Progenitor cell of endocrine pancreas (in vitro differentiated cells): ENCODE data around the gene KLHL22. TPM values are rescaled to one million over a fixed set of nuclear protein-coding genes. Genes with fewer than 3 reads are reported as not detected.

Experiments
- DNase-seq: peaks from one replicate; pipeline ENCODE4 v3.0.0; 2021; ENCODE audit warnings: low spot score; ENCODE audit not compliant: unreplicated experiment
- H3K27ac Mint-ChIP-seq: 2 replicates; pipeline ENCODE4 v1.8.0; 2021; ENCODE audit warnings: mild to moderate bottlenecking, moderate library complexity, mixed read lengths
- H3K27me3 Mint-ChIP-seq: 2 replicates; pipeline ENCODE4 v1.8.0; 2021; ENCODE audit warnings: mixed read lengths
- H3K36me3 Mint-ChIP-seq: 2 replicates; pipeline ENCODE4 v1.8.0; 2022; ENCODE audit warnings: mixed read lengths; ENCODE audit not compliant: insufficient read depth
- H3K4me1 Mint-ChIP-seq: 2 replicates; pipeline ENCODE4 v1.8.0; 2021; ENCODE audit warnings: low read depth, mixed read lengths
- H3K4me3 Mint-ChIP-seq: 2 replicates; pipeline ENCODE4 v1.8.0; 2021; ENCODE audit warnings: low read depth, mild to moderate bottlenecking, moderate library complexity, mixed read lengths
- H3K9me3 Mint-ChIP-seq: 2 replicates; pipeline ENCODE4 v1.8.0; 2021; ENCODE audit warnings: low read depth, mixed read lengths
- total RNA-seq: library from RNA; stranded (reverse); gene quantifications from 2 replicates; pipeline ENCODE4 v1.2.1, GENCODE V29; 2021
- TF ChIP-seq, protein P1 (sequence below): fragments of 200-600 bp; sonication (generic); IDR thresholded peaks from one replicate; pipeline ENCODE4 v1.5.0; 2021; ENCODE audit warnings: antibody characterized with exemption, mild to moderate bottlenecking; ENCODE audit not compliant: unreplicated experiment

The KLHL22 gene
- total RNA-seq, 1 donor from 2014 or later = 47.3 TPM

DNA sequence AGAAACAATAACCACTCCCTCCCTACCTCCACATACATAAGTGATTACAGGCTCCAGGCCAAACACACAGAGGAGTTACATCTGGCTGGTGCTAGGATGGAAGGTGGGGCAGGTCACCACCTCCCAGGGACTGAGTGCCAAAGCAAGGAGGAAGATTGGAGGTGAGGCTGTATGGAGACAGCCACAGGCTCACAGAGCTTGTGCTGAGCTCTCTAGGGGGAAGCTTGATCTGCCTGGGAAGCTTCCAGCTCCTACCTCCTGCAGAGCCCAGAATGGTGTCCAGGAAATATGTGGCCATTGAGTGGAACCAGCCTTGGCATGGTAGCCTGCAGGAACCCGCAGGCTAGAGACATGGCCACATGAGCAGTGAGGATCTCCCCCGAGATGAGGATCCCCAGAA lies 8.2 kb upstream of the KLHL22 start:
- Mint-ChIP-seq H3K4me1 (peaks cover 13% of the 10 kb centered on the region), H3K27me3 (no peaks in the 10 kb centered on the region), H3K27ac (no peak overlapping the region), H3K9me3 (no peaks in the 10 kb centered on the region), H3K36me3 (peaks cover 8% of the 10 kb centered on the region), H3K4me3 (no peak overlapping the region)
- DNase-seq = no peak
- TF ChIP-seq, protein P1, sequence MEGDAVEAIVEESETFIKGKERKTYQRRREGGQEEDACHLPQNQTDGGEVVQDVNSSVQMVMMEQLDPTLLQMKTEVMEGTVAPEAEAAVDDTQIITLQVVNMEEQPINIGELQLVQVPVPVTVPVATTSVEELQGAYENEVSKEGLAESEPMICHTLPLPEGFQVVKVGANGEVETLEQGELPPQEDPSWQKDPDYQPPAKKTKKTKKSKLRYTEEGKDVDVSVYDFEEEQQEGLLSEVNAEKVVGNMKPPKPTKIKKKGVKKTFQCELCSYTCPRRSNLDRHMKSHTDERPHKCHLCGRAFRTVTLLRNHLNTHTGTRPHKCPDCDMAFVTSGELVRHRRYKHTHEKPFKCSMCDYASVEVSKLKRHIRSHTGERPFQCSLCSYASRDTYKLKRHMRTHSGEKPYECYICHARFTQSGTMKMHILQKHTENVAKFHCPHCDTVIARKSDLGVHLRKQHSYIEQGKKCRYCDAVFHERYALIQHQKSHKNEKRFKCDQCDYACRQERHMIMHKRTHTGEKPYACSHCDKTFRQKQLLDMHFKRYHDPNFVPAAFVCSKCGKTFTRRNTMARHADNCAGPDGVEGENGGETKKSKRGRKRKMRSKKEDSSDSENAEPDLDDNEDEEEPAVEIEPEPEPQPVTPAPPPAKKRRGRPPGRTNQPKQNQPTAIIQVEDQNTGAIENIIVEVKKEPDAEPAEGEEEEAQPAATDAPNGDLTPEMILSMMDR = no peak

DNA sequence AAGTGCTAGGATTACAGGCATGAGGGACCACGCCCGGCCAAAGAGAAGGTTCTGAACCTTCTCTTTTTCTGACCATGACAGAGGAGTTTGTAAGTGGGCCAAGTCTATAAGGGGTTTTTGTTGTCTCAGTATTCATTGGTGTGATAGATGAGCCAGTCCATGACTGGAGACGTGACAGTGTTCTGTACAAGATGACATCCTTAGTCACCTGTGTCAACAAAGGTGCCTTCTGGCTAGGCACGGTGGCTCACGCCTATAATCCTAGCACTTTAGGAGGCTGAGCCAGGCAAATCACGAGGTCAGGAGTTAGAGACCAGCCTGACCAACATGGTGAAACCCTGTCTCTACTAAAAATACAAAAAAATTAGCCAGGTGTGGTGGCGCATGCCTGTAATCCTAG lies 4.2 kb upstream of the KLHL22 start:
- H3K27ac Mint-ChIP-seq = no peak overlapping the region
- H3K36me3 Mint-ChIP-seq = peaks cover 8% of the 10 kb centered on the region
- H3K4me1 Mint-ChIP-seq = peaks cover 6% of the 10 kb centered on the region
- no peaks in the 10 kb centered on the region for H3K9me3 Mint-ChIP-seq
- H3K4me3 Mint-ChIP-seq = no peak overlapping the region
- H3K27me3 Mint-ChIP-seq = no peaks in the 10 kb centered on the region
- TF ChIP-seq, protein P1 = no peak
- DNase-seq = no peak

DNA sequence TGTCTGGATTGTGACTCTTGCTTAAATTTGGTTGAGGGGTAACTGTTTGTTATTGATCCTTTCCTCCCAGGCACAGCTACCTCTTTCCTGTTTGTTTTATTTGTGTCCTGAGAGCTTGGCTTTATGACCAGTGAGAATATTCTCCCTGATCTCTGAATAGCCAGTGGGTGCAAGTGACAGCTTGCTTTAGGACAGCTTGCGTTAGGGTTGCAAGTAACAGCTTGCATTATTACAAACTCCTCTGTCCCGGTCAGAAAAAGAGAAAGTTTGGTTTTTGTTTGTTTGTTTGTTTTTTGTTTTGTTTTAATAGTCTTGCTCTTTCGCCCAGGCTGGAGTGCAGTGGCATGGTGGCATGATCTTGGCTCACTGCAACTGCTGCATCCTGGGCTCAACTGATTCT lies 3.3 kb upstream of the KLHL22 start:
- Mint-ChIP-seq H3K4me1 (peaks cover 11% of the 10 kb centered on the region), H3K9me3 (no peaks in the 10 kb centered on the region), H3K4me3 (no peak overlapping the region), H3K27ac (no peak overlapping the region), H3K36me3 (peaks cover 8% of the 10 kb centered on the region), H3K27me3 (no peaks in the 10 kb centered on the region)
- TF ChIP-seq, protein P1 = no peak
- no peak for DNase-seq

DNA sequence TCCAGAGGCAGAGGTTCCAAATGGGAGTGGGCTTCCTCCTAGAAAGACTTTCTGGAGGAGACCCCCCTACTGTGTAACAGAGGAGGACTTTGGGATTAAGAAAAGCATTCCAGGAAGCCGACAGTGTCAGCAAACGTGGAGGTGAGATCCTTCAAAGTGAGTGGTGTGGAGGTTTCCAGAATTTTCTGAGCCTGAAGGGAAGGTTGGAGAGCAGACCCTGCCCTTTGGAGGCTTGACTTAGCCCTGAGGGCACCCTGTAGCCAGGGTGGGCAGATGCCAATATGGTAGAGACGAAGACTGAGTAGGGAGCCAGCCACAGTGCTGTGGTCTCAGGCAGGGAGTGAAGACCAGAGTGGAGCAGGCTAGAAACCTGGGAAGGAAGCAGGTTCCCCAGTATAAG lies 1.8 kb upstream of the KLHL22 start:
- peak overlapping the region; percentile 35 for H3K4me3 Mint-ChIP-seq
- TF ChIP-seq, protein P1 = no peak
- peaks cover 8% of the 10 kb centered on the region for H3K36me3 Mint-ChIP-seq
- no peak overlapping the region for H3K27ac Mint-ChIP-seq
- H3K9me3 Mint-ChIP-seq = no peaks in the 10 kb centered on the region
- DNase-seq = no peak
- H3K4me1 Mint-ChIP-seq = peaks cover 11% of the 10 kb centered on the region
- H3K27me3 Mint-ChIP-seq = no peaks in the 10 kb centered on the region

DNA sequence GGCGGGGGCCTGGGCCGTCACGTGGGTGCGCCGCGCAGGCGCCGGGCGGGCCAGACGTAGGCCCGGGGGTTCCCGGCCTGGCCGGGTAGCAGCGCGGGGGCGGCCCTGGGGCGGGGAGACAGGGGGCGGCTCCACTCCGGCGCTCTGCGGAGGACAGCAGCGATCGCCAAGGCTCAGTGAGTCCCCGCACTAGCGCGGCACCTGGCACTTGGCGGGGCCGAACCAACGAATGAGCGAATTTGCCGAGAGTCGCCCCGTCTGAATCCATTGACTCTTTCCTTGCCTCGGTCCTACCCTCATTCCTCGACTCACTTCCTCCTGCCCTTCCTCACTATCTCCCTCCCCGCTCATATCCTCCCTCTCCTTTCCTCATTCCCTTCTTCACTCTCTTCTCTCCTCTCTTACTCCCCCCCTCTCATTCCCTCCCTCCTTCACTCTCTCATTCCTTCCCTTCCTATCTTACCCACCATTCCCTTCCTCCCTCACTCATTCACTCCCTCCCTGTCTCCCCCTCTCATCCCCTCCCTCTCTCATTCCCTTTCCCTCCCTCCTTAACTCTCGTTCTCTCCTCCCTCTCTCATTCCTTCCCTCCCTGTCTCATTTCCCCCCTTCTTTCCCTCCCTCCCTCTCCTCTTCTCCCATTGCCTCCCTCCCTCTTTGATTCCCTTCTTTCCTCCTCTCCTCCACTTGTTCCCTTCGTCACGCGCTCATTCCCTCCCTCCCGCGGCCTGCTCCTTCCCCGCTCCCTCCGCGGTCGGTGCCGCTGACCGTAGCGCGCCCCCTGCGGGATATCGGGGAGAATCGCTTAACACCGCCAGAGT lies 476 bp upstream of the KLHL22 start:
- no peaks in the 10 kb centered on the region for H3K27me3 Mint-ChIP-seq
- peaks cover 11% of the 10 kb centered on the region for H3K4me1 Mint-ChIP-seq
- DNase-seq = peak; percentile 86
- peaks cover 5% of the 10 kb centered on the region for H3K36me3 Mint-ChIP-seq
- no peaks in the 10 kb centered on the region for H3K9me3 Mint-ChIP-seq
- TF ChIP-seq, protein P1 = peak; percentile 88
- H3K4me3 Mint-ChIP-seq = peak overlapping the region; percentile 89
- H3K27ac Mint-ChIP-seq = peak overlapping the region; percentile 97
